GM21737 (cell line): Measurements from ENCODE around the gene COPS9.

Experiments used
- ATAC-seq: cut with Tn5 transposase; IDR thresholded peaks from one replicate; pipeline ENCODE4 v1.9.1; 2021; ENCODE audit warnings: mild to moderate bottlenecking, moderate library complexity; ENCODE audit not compliant: unreplicated experiment

The COPS9 gene

DNA sequence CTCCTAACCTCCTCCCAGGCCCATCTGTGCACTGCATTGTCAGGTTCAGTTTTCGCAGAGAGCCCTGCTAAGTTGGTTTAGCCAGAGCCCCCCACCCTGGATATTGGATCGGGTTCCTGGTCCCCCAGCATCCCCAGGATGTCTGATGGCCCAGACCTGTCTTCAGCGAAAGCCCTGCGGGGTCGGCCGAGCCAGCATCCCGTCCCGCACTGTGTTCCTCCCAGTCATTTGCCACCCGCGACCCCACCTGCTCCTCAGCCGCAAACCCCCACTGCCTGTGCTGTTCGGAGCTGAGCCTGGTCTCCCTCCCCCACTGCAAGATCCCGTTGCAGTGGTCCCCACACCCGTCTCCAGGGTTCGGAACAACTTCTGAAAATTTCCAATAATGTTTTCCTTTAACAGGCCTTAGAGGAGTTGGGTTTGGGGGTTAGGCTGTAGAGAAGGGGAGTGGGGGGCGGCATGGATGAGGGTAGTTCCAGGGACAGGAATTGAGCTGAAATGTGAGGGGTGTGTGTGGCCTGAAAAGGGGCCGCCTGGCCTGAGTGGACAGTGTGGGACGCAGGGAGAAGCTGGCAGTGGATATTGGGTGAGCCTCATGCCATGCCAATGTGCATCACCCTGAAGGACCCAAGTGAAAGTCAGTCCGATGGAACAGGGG is 1.6 kb upstream of the COPS9 start:
- no peak for ATAC-seq

DNA sequence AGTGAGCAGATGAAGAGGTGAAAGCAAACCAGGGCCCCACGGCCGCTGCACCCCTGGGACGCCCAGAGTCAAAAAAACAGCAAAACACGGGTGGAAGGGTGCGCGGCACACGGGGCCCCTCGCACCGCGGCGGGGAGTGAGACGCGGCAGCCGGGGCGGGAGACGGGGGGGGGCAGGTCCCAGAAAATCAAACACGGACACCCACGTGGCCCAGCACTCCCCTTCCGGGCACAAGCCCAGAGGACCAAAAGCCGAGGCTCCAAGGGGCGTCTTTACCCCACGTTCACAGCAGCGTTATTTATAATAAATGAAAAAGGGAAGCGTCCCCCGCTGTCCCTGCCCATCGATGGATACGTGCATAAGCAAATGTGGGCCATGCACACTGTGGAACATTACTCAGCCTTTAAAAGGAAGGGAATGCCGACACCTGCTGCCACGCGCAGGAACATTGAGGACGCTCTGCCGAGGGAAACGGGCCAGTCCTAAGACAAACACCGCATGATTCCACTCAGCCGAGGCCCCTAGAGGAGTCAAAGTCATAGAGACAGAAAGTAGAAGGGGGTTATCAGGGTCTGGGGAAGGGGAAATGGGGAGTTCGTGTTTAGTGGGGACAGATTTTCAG is 677 bp upstream of the COPS9 start:
- no peak for ATAC-seq

DNA sequence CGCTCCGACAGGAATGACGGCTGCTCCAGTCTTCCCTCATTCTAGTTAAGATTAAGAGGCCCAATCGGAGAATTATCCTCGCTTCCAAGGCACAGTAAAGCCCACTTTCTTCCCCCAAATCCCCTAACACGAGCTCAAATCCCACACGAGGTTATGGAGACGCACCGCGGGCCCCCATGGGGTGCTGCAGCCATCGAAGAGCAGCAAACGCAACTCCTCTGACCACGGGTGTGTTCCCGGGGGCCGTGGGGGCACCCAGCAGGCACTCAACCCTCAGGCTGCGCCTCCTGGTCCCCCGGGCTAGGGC is 446 bp downstream of the COPS9 start:
- ATAC-seq, result peak; percentile 9

DNA sequence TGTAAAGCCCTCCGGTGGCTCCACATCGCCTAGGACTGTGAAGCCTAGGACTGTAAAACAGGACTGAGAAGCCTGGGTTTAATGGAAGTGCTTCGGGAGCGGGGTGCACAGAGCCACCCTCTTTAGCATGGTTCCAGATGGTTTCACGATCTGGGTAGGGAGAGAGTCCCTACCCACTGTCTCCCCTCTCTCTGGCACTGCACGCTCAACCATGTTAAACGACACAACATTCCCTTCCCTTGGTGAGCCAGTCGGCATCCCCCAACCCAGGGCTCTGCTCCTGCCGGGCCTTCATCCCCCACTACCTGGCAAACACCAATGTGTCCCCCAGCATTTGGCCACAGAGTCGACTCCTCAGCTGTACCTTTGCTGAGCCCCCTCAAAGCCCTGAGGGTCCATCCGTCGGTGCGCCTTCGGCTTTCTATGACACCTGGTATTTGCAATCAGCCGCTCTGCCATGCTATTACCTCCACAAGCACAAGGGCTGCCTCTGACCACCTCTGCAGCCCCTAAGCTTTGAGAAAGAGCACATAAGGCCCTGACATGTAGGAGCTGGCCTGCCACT is 1.1 kb downstream of the COPS9 start:
- ATAC-seq, result no peak

DNA sequence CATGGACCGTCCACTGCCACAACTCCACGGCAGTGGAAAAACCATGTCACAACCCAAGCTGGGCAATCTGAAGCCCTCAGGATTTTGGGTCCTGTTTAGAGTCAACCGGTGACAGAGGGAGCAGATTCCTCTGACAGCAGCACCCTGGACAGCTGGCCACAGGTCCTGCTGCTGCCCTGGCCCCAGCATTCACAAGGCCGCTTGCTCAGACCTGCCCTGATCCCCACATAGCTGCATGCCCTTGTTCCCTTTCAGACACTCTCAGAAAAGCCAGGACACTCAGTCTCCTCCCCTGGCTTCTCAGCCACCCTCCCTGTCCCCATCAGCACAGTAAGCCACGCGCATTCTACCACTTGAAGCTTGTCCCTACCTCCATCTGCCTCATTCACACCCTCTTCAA is 1.6 kb downstream of the COPS9 start:
- ATAC-seq, result no peak

- ATAC-seq, result no peak
Measured at GRCh38 chr2:240133401-240133800, 2.7 kb downstream of the COPS9 start.

DNA sequence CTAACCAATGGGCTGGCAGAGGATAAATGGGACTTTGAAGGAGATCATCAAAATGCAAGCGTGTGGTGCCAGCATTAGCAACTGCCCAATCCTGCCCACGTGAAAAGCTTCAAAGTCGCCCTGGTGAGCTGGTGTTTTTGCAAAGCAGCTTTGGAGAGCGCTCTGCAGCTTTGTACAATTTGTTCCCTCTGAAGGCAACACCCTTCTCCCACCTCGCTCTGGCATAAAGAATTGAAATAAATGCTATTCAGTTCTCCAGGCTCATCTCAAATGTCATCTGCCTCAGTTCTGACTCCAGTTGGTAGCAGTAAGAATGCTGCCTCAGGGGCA is 3.5 kb downstream of the COPS9 start:
- no peak for ATAC-seq

DNA sequence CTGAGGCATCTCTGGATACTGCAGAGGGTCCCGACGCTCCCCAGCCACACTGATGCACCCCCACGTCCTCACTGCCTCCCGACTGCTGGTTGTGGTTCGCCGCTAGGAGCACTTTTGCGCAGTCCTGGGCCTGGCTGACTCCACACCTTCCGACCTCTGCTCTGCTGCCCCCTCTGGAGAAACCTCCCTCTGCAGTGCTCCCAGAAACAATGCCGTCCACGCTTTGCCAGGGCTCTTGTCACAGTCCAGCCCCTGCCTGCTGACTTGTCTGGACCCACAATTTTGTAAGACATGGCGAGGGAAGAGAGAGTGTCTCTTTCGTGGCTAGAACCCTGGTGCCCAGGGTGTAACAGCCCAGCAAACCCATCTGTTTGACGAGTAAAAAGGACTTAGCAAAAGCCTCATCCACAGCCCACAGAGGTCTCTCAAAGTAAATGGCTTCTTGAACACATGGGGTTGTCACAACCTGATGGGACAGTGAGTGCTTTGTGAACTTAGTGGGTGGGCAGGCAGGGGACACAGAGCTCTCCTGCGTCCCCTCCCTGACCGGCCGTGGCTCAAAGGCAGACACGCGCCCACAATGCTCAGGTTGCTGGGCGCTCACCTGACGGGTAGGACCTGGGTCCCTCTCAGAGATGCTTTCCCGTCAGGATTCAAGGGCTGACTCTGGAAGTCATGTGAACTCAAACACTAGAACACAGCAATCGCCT is 4.0 kb downstream of the COPS9 start:
- no peak for ATAC-seq

DNA sequence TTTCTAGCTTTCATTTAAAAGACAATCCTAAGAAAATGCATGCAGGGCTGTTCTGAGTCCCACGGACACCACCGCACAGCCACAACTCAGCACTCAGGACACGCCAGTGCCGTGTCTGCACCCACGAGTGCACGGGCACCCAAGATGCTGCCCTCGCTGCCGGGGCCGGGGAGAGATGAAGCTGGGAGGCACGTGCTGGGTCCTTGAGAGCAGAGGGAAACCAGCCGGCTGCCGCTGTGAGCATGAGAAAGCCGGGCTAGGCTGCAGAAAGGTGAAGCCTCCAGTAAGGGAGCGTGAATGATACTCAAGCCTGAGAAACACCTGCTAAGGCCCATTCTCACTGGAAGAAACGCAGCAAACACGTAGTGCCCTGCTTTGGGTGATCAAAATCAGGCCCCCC is 4.8 kb downstream of the COPS9 start:
- no peak for ATAC-seq

DNA sequence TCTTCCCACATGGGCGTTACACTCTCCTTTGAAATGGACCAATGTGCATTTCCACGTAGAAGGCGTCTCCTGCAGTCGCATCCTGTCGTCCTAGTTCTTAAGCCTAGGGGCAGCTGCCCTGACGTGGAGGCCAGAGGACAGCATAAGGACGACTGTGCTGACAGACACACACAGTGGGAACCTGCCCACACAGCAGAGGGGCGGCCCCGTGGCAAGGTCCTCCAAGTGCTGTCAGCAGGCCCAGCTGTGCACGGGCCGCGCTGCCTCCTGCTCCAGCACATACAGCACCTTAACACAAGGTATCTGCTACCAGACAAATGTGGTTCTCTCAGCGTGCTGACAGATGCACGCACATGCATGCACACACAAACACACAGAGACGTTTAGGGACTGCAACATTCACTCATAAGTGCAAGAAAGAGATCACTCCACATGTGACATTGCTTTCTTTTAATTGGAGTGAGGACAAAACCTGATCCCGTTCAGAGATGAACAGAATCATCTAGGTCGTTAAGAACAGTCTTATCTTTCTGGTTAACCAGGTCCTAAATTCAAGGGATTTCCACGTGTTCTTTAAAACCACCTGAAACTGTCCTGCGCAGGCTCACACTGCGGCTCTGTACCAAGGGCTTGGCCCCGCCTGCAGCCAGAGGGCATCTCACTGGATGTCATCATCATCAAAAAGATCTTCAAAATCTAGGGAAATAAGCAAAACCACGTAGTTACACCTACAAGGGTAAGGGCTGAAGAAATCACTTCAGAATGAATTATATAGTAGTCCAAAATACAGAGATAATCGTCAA is 5.5 kb downstream of the COPS9 start:
- ATAC-seq, result no peak

DNA sequence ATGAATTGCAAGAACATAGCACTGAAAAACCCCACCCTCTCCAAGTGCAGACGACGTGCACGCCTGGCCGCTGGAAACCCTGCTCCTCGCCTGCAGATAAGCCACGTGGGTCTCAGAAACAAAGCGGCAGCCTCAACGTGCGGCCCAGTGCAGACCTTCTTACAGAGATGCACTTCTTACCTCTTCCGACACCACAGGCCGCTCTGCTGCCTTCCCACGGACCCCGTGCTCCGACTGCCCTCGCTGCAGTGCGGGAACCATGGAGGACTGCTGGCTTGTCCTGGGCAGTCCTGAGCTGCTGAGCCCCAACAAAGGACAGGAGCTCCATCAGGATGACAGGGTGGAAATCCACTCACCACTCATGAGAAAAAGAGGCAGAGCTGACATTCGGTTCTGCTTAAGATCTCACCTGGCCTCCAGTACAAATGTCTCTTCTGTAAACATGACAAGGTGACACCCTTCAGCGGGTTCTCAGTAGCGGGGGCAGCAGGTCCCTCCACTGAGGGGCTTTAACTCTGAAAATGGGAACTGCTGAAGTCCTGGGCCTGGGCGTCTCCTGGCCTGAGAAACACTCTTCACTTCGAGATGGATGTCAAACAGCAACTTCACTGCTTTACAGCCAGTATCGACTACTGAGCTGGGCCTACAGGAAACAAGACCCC is 6.2 kb downstream of the COPS9 start:
- no peak for ATAC-seq

GRCh38 chr2:240129311-240129710 is 6.8 kb downstream of the COPS9 start:
- no peak for ATAC-seq

DNA sequence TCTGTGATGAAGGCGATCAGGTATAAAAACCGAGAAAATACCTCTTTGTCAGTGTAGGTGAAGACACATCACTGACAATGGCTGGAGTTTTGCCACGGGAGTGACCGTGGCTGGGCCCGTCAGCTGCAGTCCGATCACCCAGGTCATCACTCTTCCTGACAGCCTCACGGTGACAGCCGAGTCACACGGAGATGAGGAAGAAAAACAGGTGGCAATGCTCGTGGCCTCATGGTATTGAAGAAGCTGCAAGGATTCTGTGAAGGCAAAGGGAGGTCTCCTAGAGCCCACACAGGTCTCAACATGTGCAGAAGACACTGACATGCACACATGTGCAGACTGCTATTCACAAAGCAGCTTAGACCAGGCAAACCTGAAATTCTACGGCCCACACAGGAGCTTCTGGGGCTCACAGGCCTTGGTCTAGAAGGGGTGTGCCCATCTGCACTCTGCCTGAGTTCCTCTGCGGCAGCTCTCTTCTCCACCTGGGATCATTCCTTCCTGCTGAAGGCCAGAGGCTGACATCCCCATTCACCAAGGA is 7.4 kb downstream of the COPS9 start:
- no peak for ATAC-seq

DNA sequence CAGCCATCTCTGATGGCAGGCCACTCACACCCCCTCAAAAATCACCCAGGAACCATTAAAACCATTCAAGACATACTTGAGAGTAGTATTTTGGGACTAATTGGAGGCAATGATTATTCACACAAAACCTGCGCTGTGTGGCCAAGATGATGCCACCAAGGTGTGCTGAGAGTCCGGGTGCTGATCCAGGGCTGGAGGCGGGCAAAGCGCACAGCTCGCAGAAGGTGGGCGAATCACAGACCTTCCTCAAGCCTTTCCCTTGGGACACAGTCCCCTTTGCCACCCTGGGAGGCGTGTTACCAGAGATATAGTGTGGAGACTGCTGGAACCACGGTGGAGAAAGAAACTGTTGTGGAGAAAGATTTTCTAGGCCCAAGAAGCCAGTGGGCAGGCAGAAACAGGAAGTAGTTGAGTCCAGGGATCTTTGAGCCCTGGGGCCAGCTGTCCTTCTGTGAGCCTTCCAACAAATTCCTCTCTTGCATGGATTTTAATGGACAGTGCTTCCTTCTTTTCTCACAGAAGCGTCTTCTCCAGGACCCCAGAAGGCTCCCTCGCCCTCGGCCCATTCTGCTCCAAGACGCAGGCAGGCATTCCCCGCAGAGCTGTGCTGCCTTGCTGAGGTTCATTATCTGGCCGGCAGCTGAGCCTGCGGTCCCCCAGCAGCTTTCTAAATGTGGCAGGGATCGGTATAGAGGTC is 8.0 kb downstream of the COPS9 start:
- ATAC-seq, result no peak

- no peak for ATAC-seq
Measured at GRCh38 chr2:240127191-240127750, 8.8 kb downstream of the COPS9 start.

DNA sequence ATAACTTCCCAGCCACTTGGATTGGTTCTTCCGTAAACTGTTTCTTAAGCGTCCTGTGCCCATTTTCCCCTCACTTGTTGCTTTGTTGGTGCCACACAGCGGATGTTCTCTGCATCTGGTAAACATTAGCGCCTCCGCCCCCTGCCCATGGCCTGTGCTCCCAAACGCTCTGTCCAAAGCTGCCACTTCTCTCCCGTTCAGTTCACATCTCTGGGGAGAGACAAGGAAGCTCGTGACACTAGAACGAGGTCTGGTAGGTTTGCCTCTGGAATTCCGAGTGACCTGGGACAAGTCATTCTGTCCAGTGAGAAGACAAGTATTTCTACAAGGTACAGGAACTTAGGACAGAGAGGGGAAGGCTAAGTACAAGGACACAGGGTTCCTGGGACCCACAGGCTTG is 9.4 kb downstream of the COPS9 start:
- ATAC-seq, result no peak

GRCh38 chr2:240125742-240126141 is 10.4 kb downstream of the COPS9 start:
- ATAC-seq, result no peak

GRCh38 chr2:240124651-240125030 is 11.5 kb downstream of the COPS9 start:
- ATAC-seq, result no peak

GRCh38 chr2:240123821-240124650 is 12.1 kb downstream of the COPS9 start:
- ATAC-seq, result no peak
